Esophagus (tissue), 2 donors: ENCODE results near the gene EEA1. TPM values are rescaled to one million over a fixed set of nuclear protein-coding genes. Genes with fewer than 3 reads are reported as not detected.

Experiments
- H3K27ac ChIP-seq, 2 donors: one replicate each; pipeline ENCODE4 v1.5.1; 2013; ENCODE audit warnings: low read depth in 2 of 2, mild to moderate bottlenecking in 2 of 2, inconsistent platforms in 1 of 2, low read length in 1 of 2, moderate library complexity in 1 of 2
- H3K27me3 ChIP-seq, 2 donors: one replicate each; pipeline ENCODE4 v1.6.1; 2013; ENCODE audit warnings: low read length in 2 of 2, control low read depth in 1 of 2, mild to moderate bottlenecking in 1 of 2; ENCODE audit not compliant: insufficient read depth in 2 of 2, control insufficient read depth in 1 of 2
- H3K36me3 ChIP-seq, 2 donors: one replicate each; pipeline ENCODE4 v1.6.1; 2013; ENCODE audit warnings: low read length in 1 of 2; ENCODE audit not compliant: control insufficient read depth in 2 of 2, insufficient read depth in 2 of 2
- H3K4me1 ChIP-seq, 2 donors: one replicate each; pipeline ENCODE4 v1.6.1; 2013; ENCODE audit warnings: low read length in 1 of 2; ENCODE audit not compliant: control insufficient read depth in 2 of 2, insufficient read depth in 2 of 2
- H3K4me3 ChIP-seq, 2 donors: one replicate each; pipeline ENCODE4 v1.5.1; 2013; ENCODE audit warnings: low read length in 2 of 2, mild to moderate bottlenecking in 2 of 2, low read depth in 1 of 2, moderate library complexity in 1 of 2
- H3K9me3 ChIP-seq, 2 donors: one replicate each; pipeline ENCODE4 v1.6.1; 2013; ENCODE audit warnings: mild to moderate bottlenecking in 2 of 2, low read depth in 1 of 2, low read length in 1 of 2, moderate library complexity in 1 of 2; ENCODE audit not compliant: control insufficient read depth in 2 of 2, insufficient read depth in 1 of 2
- WGBS, 2 donors: extraction: QIAGEN DNeasy Blood & Tissue Kit; methylation state at CpG; one replicate each; pipeline ENCODE4 v1.1.7; 2013; 5-methylcytosine and 5-hydroxymethylcytosine counted together
- polyA plus RNA-seq, 2 donors: library from polyadenylated mRNA; stranded (reverse); fragments of 200-250 nt; gene quantifications; one replicate each; pipeline ENCODE4 v1.2.3, GENCODE V29; 2013
- donor health status: healthy with polysubstance abuse.
- donor health status: Bipolar disorder and iron deficiency.

EEA1 gene
- polyA plus RNA-seq, 2 donors = 5.6 to 6.3 TPM

GRCh38 chr12:92942905-92943304, 13.8 kb upstream of the EEA1 start:
- Histone ChIP-seq H3K27ac (no peak overlapping the region), H3K36me3 (no peaks in the 10 kb centered on the region), H3K4me3 (no peak overlapping the region), H3K9me3 (no peaks in the 10 kb centered on the region), H3K4me1 (no peaks in the 10 kb centered on the region), H3K27me3 (no peaks in the 10 kb centered on the region)
- WGBS, 2 donors = 46 to 48% methylated on average over 1 of the region's 1 CpG

GRCh38 chr12:92939116-92939515, 10.0 kb upstream of the EEA1 start:
- Histone ChIP-seq H3K4me1 (no peaks in the 10 kb centered on the region), H3K4me3 (no peak overlapping the region), H3K9me3 (no peaks in the 10 kb centered on the region), H3K27me3 (no peaks in the 10 kb centered on the region), H3K36me3 (no peaks in the 10 kb centered on the region), H3K27ac (no peak overlapping the region)
- WGBS, 2 donors = 68 to 82% methylated on average over 1 of the region's 1 CpG

- Histone ChIP-seq H3K36me3 (no peaks in the 10 kb centered on the region), H3K4me3 (no peak overlapping the region), H3K4me1 (no peaks in the 10 kb centered on the region), H3K27ac (peak overlapping the region in 1 of 2 donors; percentile 22), H3K9me3 (no peaks in the 10 kb centered on the region), H3K27me3 (no peaks in the 10 kb centered on the region)
- WGBS, 2 donors = 67 to 72% methylated on average over 4 of the region's 4 CpGs
Measured at GRCh38 chr12:92938638-92939037, 9.5 kb upstream of the EEA1 start.

GRCh38 chr12:92938018-92938417, 8.9 kb upstream of the EEA1 start:
- Histone ChIP-seq H3K36me3 (no peaks in the 10 kb centered on the region), H3K4me1 (no peaks in the 10 kb centered on the region), H3K27ac (no peak overlapping the region), H3K27me3 (no peaks in the 10 kb centered on the region), H3K9me3 (no peaks in the 10 kb centered on the region), H3K4me3 (no peak overlapping the region)
- 91 to 95% methylated on average over 3 of the region's 3 CpGs for WGBS, 2 donors

GRCh38 chr12:92933606-92934005, 4.5 kb upstream of the EEA1 start:
- 81 to 88% methylated on average over 3 of the region's 3 CpGs for WGBS, 2 donors
- H3K4me1 ChIP-seq = no peaks in the 10 kb centered on the region

GRCh38 chr12:92930421-92930820, 1.3 kb upstream of the EEA1 start:
- Histone ChIP-seq H3K4me1 (peaks cover 0 to 4% of the 10 kb centered on the region in 2 donors), H3K36me3 (no peaks in the 10 kb centered on the region), H3K9me3 (no peaks in the 10 kb centered on the region), H3K27me3 (no peaks in the 10 kb centered on the region), H3K4me3 (no peak overlapping the region), H3K27ac (peak overlapping the region in 1 of 2 donors; percentile 100)
- 49% methylated on average over 3 of the region's 3 CpGs for WGBS, 2 donors

More at GRCh38 chr12:92933606-92934005, 4.5 kb upstream of the EEA1 start:
- no peak overlapping the region for H3K4me3 ChIP-seq
- H3K36me3 ChIP-seq = no peaks in the 10 kb centered on the region
- no peaks in the 10 kb centered on the region for H3K9me3 ChIP-seq
- H3K27me3 ChIP-seq = no peaks in the 10 kb centered on the region
- H3K27ac ChIP-seq = no peak overlapping the region

GRCh38 chr12:92929983-92930382, 888 bp upstream of the EEA1 start:
- Histone ChIP-seq H3K9me3 (no peaks in the 10 kb centered on the region), H3K27me3 (no peaks in the 10 kb centered on the region), H3K27ac (peak overlapping the region; percentile 59 to 100), H3K4me3 (peak overlapping the region in 1 of 2 donors; percentile 63), H3K4me1 (peaks cover 0 to 4% of the 10 kb centered on the region in 2 donors), H3K36me3 (peaks cover 0 to 2% of the 10 kb centered on the region in 2 donors)
- 7% methylated on average over 9 of the region's 9 CpGs for WGBS, 2 donors

GRCh38 chr12:92928421-92928961, 604 bp downstream of the EEA1 start:
- Histone ChIP-seq H3K27me3 (no peaks in the 10 kb centered on the region), H3K36me3 (peaks cover 0 to 2% of the 10 kb centered on the region in 2 donors), H3K27ac (peak overlapping the region; percentile 91 to 100), H3K4me1 (peaks cover 2 to 4% of the 10 kb centered on the region in 2 donors), H3K4me3 (peak overlapping the region; percentile 63 to 73), H3K9me3 (no peaks in the 10 kb centered on the region)
- WGBS, 2 donors = 0 to 1% methylated on average over 18 to 49 of the region's 49 CpGs

GRCh38 chr12:92927436-92928281, 1.4 kb downstream of the EEA1 start:
- 8 to 12% methylated on average over 7 of the region's 7 CpGs for WGBS, 2 donors
- Histone ChIP-seq H3K4me1 (peaks cover 2 to 4% of the 10 kb centered on the region in 2 donors), H3K4me3 (peak overlapping the region in 1 of 2 donors; percentile 63), H3K27me3 (no peaks in the 10 kb centered on the region), H3K9me3 (no peaks in the 10 kb centered on the region), H3K27ac (peak overlapping the region in 1 of 2 donors; percentile 100), H3K36me3 (peaks cover 0 to 2% of the 10 kb centered on the region in 2 donors)
